GM12878 (cell line): ENCODE data around the gene PIK3R5. TPM values are rescaled to one million over a fixed set of nuclear protein-coding genes. Genes with fewer than 3 reads are reported as not detected.

ENCODE experiments used
- ATAC-seq: fragments of 200-7000 bp; cut with Tn5 transposase; 3 replicates; pipeline ENCODE4 v1.9.1; 2020; ENCODE audit warnings: mild to moderate bottlenecking, moderate library complexity
- BruUV-seq: library from RNA; stranded (reverse); fragments of 400-500 nt; replicated peaks from 2 replicates; lab custom pipeline; 2021; lab: Mats Ljungman, UMichigan
- CTCF ChIA-PET: fragments of 300-600 bp; sonication (Branson Sonifier 250); formaldehyde crosslinking; extraction: SDS; loops from one replicate; lab custom pipeline; 2021; ENCODE audit warnings: inconsistent platforms; lab: Yijun Ruan, JAX
- POLR2A ChIA-PET: fragments of 350-600 bp; formaldehyde crosslinking; extraction: SDS; loops from one replicate; lab custom pipeline; 2021; ENCODE audit warnings: inconsistent platforms; lab: Charles Lee
- RAD21 ChIA-PET: fragments of 300-600 bp; sonication (Branson Sonifier 250); formaldehyde crosslinking; loops from one replicate; lab custom pipeline; 2023; ENCODE audit warnings: antibody characterized with exemption; ENCODE audit not compliant: unreplicated experiment; lab: Charles Lee
- SMC1A ChIA-PET: fragments of 300-600 bp; sonication (Branson Sonifier 250); formaldehyde crosslinking; loops from one replicate; lab custom pipeline; 2023; ENCODE audit not compliant: unreplicated experiment, uncharacterized antibody; lab: Charles Lee
- DNase-seq: peaks from one replicate; pipeline ENCODE4 v3.0.0-alpha.2; 2011; ENCODE audit warnings: low read depth, low spot score
- FAIRE-seq: peaks from 3 replicates; lab custom pipeline; 2011; peaks lifted over from hg19 to GRCh38; lab: Jason Lieb, UNC
- H2AFZ ChIP-seq: 2 replicates; pipeline ENCODE4 v1.6.0; 2011; ENCODE audit warnings: low read depth, low read length, control low read depth; ENCODE audit not compliant: control insufficient read depth
- H3K27ac ChIP-seq: 2 replicates; pipeline ENCODE4 v1.5.1; 2011; ENCODE audit warnings: control low read depth; ENCODE audit not compliant: control insufficient read depth, insufficient read depth
- H3K27me3 ChIP-seq, 2 experiments: replicated peaks in 1 of 2; 2 replicates each; pipeline versions ENCODE4 v1.6.0 to v1.6.1; 2011; ENCODE audit warnings: low read length in 1 of 2; ENCODE audit not compliant: control insufficient read depth in 2 of 2, insufficient read depth in 2 of 2
- H3K36me3 ChIP-seq, 2 experiments: 2 replicates each; pipeline ENCODE4 v1.5.1; 2011; ENCODE audit warnings: low read length in 1 of 2; ENCODE audit not compliant: control insufficient read depth in 2 of 2, insufficient read depth in 2 of 2
- H3K4me1 ChIP-seq: 2 replicates; pipeline ENCODE4 v1.6.1; 2011; ENCODE audit warnings: mild to moderate bottlenecking, low read length, moderate library complexity, mixed read lengths; ENCODE audit not compliant: control insufficient read depth, insufficient read depth
- H3K4me2 ChIP-seq: 2 replicates; pipeline ENCODE4 v1.6.0; 2011; ENCODE audit warnings: control low read depth; ENCODE audit not compliant: control insufficient read depth, insufficient read depth
- H3K4me3 ChIP-seq: fragments of 200-600 bp; sonication (generic); 2 replicates; pipeline ENCODE4 v1.5.1; 2016
- H3K79me2 ChIP-seq: 2 replicates; pipeline ENCODE4 v1.6.0; 2011; ENCODE audit warnings: low read length; ENCODE audit not compliant: control insufficient read depth, insufficient read depth
- H3K9ac ChIP-seq: 2 replicates; pipeline ENCODE4 v1.8.0; 2011; ENCODE audit warnings: low read length, control low read depth, mixed read lengths; ENCODE audit not compliant: control insufficient read depth, insufficient read depth
- H3K9me3 ChIP-seq: replicated peaks from 3 replicates; pipeline ENCODE4 v1.5.1; 2011; ENCODE audit warnings: mild to moderate bottlenecking, low read length; ENCODE audit not compliant: control insufficient read depth, insufficient read depth
- H4K20me1 ChIP-seq: 2 replicates; pipeline ENCODE4 v1.6.0; 2011; ENCODE audit not compliant: control insufficient read depth, insufficient read depth
- BCL11A ChIP-seq: IDR thresholded peaks from 2 replicates; pipeline ENCODE4 v1.6.1; 2011; ENCODE audit warnings: low read depth, low read length
- BCLAF1 ChIP-seq: fragments of 450-650 bp; IDR thresholded peaks from 2 replicates; pipeline ENCODE4 v1.6.1; 2017; ENCODE audit warnings: antibody characterized with exemption, mild to moderate bottlenecking, moderate library complexity
- CREB1 ChIP-seq: IDR thresholded peaks from 2 replicates; pipeline ENCODE4 v1.6.1; 2012; ENCODE audit warnings: low read depth, mild to moderate bottlenecking, inconsistent platforms
- HDGF ChIP-seq: fragments of 450-650 bp; IDR thresholded peaks from 2 replicates; pipeline ENCODE4 v1.6.1; 2016; ENCODE audit warnings: antibody characterized with exemption
- IRF4 ChIP-seq: IDR thresholded peaks from 2 replicates; pipeline ENCODE4 v1.6.1; 2011; ENCODE audit warnings: low read depth, low read length
- MAX ChIP-seq: IDR thresholded peaks from 2 replicates; pipeline ENCODE4 v1.6.1; 2012; ENCODE audit warnings: low read depth, low read length, improper control_type of control experiment
- MYC ChIP-seq: IDR thresholded peaks from 2 replicates; pipeline ENCODE4 v1.6.1; 2011; ENCODE audit warnings: mild to moderate bottlenecking, low read length, moderate library complexity, inconsistent platforms; ENCODE audit not compliant: insufficient read depth, insufficient replicate concordance, insufficient read length, severe bottlenecking
- TARDBP ChIP-seq: IDR thresholded peaks from 2 replicates; pipeline ENCODE4 v1.6.1; 2016; ENCODE audit warnings: borderline replicate concordance
- WGBS: methylation state at CpG from one replicate; pipeline ENCODE4 v1.1.6; 2016; ENCODE audit warnings: low lambda C conversion rate; ENCODE audit not compliant: insufficient replicate concordance, insufficient coverage; ENCODE audit errors: missing lambda C conversion rate; 5-methylcytosine and 5-hydroxymethylcytosine counted together
- in situ Hi-C: fragments of 300-500 bp; cut with MboI; formaldehyde crosslinking; loops from 9 replicates; pipeline ENCODE4 v1.14.3; 2018; ENCODE audit warnings: mixed read lengths
- intact Hi-C: fragments of 100-400 bp; cut with micrococcal nuclease; formaldehyde crosslinking; loops from one replicate; pipeline ENCODE4 v1.14.2; 2022; ENCODE audit not compliant: unreplicated experiment
- polyA plus RNA-seq, 11 experiments: library from polyadenylated mRNA; depleted of rRNA in 4 of 11; unstranded in 6 of 11; stranded (reverse) in 5 of 11; fragments of >200 nt; fragmentation: Nextera tagmentation in 4 of 11; fragmentation: Illumina TruSeq in 1 of 11; extraction: Ambion mirVana in 4 of 11; extraction: Trizol in 1 of 11; gene quantifications; 1 replicate in 1 of 11; 2 replicates in 10 of 11; pipeline versions ENCODE4 v1.2.1 to v1.2.3, GENCODE V29; 2011 to 2016; ENCODE audit warnings: inconsistent platforms in 2 of 11, missing spikeins in 2 of 11, low read depth in 1 of 11
- total RNA-seq, 4 experiments: library from RNA; depleted of rRNA in 3 of 4; stranded (reverse); fragments of >200 nt in 3 of 4; fragmentation: Illumina TruSeq in 1 of 4; extraction: Trizol in 1 of 4; gene quantifications; 2 replicates each; pipeline versions ENCODE4 v1.2.1 to v1.2.3, GENCODE V29; 2013 to 2021
- TF ChIP-seq, protein P1 (sequence below): IDR thresholded peaks from 2 replicates; pipeline ENCODE4 v1.6.1; 2011; ENCODE audit warnings: mild to moderate bottlenecking, low read depth, low read length, moderate library complexity; ENCODE audit not compliant: insufficient replicate concordance

Gene PIK3R5
- total and polyA plus RNA-seq, 10 of the 15 experiments (the other 5 are each of a cell fraction or from before 2014, with no cell fraction given) = 9.5 to 50.8 (median 35.5) TPM

GRCh38 chr17:8923762-8924161 lies 41.7 kb downstream of the PIK3R5 start:
- Histone ChIP-seq H3K36me3 (peaks cover 4 to 8% of the 10 kb centered on the region in 2 experiments; a peak in 3 of 4 replicates), H3K4me1 (peaks cover 49% of the 10 kb centered on the region), H4K20me1 (no peaks in the 10 kb centered on the region), H2AFZ (no peak overlapping the region), H3K27ac (peak overlapping the region; percentile 69; the same call in 1 of the 2 replicates), H3K4me2 (no peak overlapping the region), H3K9me3 (peaks cover 45% of the 10 kb centered on the region), H3K4me3 (no peak overlapping the region), H3K9ac (no peak overlapping the region), H3K79me2 (peaks cover 50% of the 10 kb centered on the region), H3K27me3 (no peaks in the 10 kb centered on the region)
- in situ Hi-C loops = no loop called here
- ChIA-PET POLR2A (interaction anchor here (0.6 to 5.1 kb wide), 12 partner anchors 12 to 1866 kb away, joined by 3 to 22 read pairs (median 5); partner anchors contain the start of gene PIK3R5), CTCF (interaction anchor here (0.6 to 2.0 kb wide), 6 partner anchors 14 to 320 kb away, joined by 3 to 9 read pairs (median 5); no protein-coding TSS in a partner anchor), SMC1A (interaction anchor here (1.0 to 7.3 kb wide), 13 partner anchors 11 to 73 kb away, joined by 3 to 63 read pairs (median 5); no protein-coding TSS in a partner anchor), RAD21 (interaction anchor here (0.7 to 3.4 kb wide), 9 partner anchors 17 to 74 kb away, joined by 3 to 11 read pairs (median 5); partner anchors contain the start of gene PIK3R5)
- DNase-seq (no peak), FAIRE-seq (no peak), ATAC-seq (no peak)
- WGBS = 100% methylated on average over 1 of the region's 1 CpG
- no TSS peak for BruUV-seq
- TF ChIP-seq MAX (no peak), MYC (no peak), TARDBP (no peak), CREB1 (no peak), HDGF (no peak), IRF4 (no peak), BCL11A (no peak), BCLAF1 (no peak)
- TF ChIP-seq, protein P1, sequence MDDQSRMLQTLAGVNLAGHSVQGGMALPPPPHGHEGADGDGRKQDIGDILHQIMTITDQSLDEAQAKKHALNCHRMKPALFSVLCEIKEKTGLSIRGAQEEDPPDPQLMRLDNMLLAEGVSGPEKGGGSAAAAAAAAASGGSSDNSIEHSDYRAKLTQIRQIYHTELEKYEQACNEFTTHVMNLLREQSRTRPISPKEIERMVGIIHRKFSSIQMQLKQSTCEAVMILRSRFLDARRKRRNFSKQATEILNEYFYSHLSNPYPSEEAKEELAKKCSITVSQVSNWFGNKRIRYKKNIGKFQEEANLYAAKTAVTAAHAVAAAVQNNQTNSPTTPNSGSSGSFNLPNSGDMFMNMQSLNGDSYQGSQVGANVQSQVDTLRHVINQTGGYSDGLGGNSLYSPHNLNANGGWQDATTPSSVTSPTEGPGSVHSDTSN = no peak
- intact Hi-C loops = loop anchor here (2.0 to 5.0 kb wide), 3 partner anchors 15 to 59 kb away; no protein-coding TSS in a partner anchor
